ENCODE measurements around the gene SMC4.

GRCh38 chr3:160376681-160377080, 22.8 kb upstream of the SMC4 start:
- no peak for TF ChIP-seq CTCF (IDR thresholded peaks at IDR 0.05)
- TF ChIP-seq POLR2A (IDR thresholded peaks at IDR 0.05), result no peak

All from heart left ventricle (tissue), 13 donors.